Neural crest cell (in vitro differentiated cells): ENCODE data around the gene CIDEB. TPM values are rescaled to one million over a fixed set of nuclear protein-coding genes. Genes with fewer than 3 reads are reported as not detected.

ENCODE experiments used
- DNase-seq: peaks from one replicate; pipeline ENCODE4 v3.0.0; 2021; ENCODE audit warnings: low read depth, mixed read lengths, low spot score
- H3K27ac Mint-ChIP-seq: one replicate; pipeline ENCODE4 v1.8.0; 2021; ENCODE audit warnings: mild to moderate bottlenecking, mixed read lengths; ENCODE audit not compliant: unreplicated experiment
- H3K27me3 Mint-ChIP-seq: 2 replicates; pipeline ENCODE4 v1.8.0; 2021; ENCODE audit warnings: low read depth, mild to moderate bottlenecking, mixed read lengths
- H3K36me3 Mint-ChIP-seq: 2 replicates; pipeline ENCODE4 v1.8.0; 2021; ENCODE audit warnings: low read depth, mild to moderate bottlenecking, mixed read lengths
- H3K4me1 Mint-ChIP-seq: 2 replicates; pipeline ENCODE4 v1.8.0; 2021; ENCODE audit warnings: mixed read lengths
- H3K4me3 Mint-ChIP-seq: one replicate; pipeline ENCODE4 v1.8.0; 2021; ENCODE audit warnings: mild to moderate bottlenecking, mixed read lengths
- H3K9me3 Mint-ChIP-seq: 2 replicates; pipeline ENCODE4 v1.8.0; 2021; ENCODE audit warnings: mixed read lengths
- CTCF ChIP-seq: fragments of 200-600 bp; sonication (generic); conservative IDR thresholded peaks from 2 replicates; pipeline ENCODE4 v1.5.0; 2021; ENCODE audit warnings: antibody characterized with exemption, mild to moderate bottlenecking
- total RNA-seq: library from RNA; stranded (reverse); gene quantifications from 2 replicates; pipeline ENCODE4 v1.2.1, GENCODE V29; 2021

Gene CIDEB
- total RNA-seq, 1 donor from 2014 or later, result not detected

DNA sequence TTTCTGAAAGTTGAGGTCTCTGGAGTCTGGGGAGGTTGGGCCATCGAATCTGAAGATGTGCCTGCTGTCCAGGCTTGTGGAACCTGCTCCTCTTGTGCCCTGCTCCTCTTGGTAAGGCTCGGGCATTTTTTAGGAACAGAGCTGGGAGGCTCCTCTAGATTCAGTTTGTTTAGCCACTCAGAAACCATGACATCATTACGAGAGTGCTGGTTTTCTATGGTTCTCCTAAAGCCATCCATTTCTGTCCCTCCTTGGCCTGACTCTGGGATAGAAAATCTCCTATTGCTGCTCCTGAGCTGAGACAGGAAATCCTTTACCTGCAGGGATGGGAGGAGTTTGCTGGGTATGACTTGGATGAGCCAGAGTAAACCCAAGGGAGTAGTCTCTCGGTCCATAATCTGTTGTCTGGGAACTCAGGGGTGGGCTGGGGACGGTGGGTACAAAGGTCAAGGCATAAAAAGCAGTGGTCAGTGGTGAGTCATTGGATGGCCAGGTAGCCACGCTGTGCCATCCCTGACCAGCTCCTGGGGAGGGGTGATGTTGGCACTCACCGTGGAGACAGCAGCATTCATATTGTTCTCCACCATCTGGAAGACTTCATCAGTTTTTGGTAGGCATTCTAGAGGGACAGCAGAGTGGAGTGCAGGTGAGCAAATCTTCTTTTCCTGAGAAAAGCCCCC is 29.5 kb upstream of the CIDEB start:
- H3K36me3 Mint-ChIP-seq, result no peaks in the 10 kb centered on the region

DNA sequence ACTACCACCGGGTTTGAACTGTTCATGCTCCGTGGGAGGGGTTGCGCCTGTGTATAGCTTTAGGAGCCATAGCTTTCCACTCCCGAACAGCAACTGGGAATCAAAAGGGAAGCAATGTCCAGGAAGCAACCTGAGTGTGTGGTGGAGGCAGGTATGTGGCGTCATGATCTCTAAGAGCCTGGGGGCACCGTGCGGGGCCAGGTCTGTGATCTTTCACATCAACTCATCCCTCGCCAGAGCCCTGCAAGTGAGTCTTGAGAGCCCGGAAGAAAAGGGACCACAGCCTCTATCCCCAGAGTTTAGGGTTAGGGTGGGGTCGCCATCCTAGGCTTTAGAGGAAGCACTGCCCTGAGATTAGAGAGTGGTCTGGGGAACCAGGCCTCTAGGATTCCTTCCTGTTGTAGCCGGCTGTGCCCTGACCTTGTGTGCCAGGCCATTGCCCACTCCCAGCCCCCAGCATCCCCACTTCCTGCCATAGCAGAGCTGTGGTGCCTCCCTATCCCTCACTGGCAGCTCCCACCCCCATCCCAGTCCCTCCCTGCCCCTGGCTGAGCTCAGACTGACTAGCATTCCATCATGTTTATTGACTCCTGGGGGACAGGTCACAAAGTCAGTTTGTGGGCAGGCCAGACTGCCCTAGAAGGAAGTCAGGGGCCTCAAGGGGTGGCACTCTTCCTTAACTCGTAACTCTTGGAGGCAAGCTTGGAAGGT is 27.8 kb upstream of the CIDEB start:
- Mint-ChIP-seq H3K9me3 (no peaks in the 10 kb centered on the region), H3K36me3 (no peaks in the 10 kb centered on the region), H3K4me1 (peaks cover 11% of the 10 kb centered on the region), H3K27me3 (peaks cover 98% of the 10 kb centered on the region), H3K4me3 (no peak overlapping the region), H3K27ac (no peak overlapping the region)
- no peak for TF ChIP-seq CTCF
- no peak for DNase-seq

More for the DNA sequence above, 29.5 kb upstream of the CIDEB start:
- Mint-ChIP-seq H3K27ac (no peak overlapping the region), H3K4me1 (peaks cover 7% of the 10 kb centered on the region), H3K9me3 (no peaks in the 10 kb centered on the region), H3K27me3 (peaks cover 99% of the 10 kb centered on the region), H3K4me3 (no peak overlapping the region)
- TF ChIP-seq CTCF, result no peak
- no peak for DNase-seq

DNA sequence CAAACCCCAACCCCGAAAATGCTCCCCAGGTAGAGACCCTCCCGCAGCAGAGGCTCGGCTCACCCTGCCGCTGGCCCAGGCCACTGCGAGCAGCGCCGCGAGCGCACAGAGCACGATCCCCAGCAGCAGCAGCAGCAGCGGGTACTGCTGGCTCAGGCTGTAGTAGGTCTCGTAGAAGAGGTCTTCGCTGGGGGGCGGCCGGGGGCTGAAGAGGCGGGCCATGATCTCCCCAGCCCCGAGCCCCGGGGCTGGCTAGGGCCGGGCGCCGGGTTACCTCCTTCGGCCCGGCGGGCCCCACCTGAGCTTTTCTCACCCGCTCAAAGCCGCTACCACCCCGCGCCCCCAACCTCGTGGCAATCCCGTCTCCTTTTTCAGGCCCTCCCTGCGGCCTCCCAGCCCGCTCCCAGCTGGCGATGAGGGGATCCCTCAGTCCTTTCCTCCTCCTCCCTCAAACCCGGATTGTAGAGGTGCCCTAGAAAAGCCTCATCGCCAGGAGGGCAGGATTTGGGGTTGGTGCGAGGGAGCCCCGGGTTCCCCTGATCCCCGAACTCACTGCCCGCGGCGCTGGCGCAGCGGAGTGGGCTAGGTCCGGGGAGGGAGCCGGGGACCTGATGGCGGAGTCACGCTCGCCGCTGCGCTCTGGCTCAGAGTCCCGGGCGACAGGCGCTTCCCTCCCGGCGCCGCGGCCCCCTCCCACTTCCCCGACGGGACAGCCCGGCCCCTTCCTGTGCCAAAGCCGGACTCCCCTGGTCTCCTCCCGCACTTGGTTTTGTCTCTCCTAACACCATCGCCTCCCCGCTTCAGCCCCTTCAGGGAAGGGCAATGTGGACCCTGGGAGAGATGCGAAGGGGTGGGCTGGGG is 26.9 kb upstream of the CIDEB start, which contains the start of gene ADCY4:
ADCY4 (minus strand) TSS at position 641 of the 861 bp plus-strand sequence; CDS start at position 222, 419 bp downstream.
- Mint-ChIP-seq H3K27ac (no peak within 1 kb of the TSS), H3K4me3 (peak within 1 kb of the TSS; percentile 23), H3K36me3 (no peaks in the 10 kb centered on the region), H3K4me1 (peaks cover 11% of the 10 kb centered on the region), H3K9me3 (no peaks in the 10 kb centered on the region), H3K27me3 (peaks cover 94% of the 10 kb centered on the region)
- no peak for TF ChIP-seq CTCF
- no peak for DNase-seq

GRCh38 chr14:24332268-24332993 is 24.7 kb upstream of the CIDEB start:
- Mint-ChIP-seq H3K4me1 (peaks cover 11% of the 10 kb centered on the region), H3K4me3 (peak overlapping the region; percentile 73), H3K27me3 (peaks cover 72% of the 10 kb centered on the region), H3K9me3 (no peaks in the 10 kb centered on the region), H3K27ac (no peak overlapping the region), H3K36me3 (no peaks in the 10 kb centered on the region)
- TF ChIP-seq CTCF, result peak; percentile 69
- peak; percentile 59 for DNase-seq
